ENCODE results near the gene LEPROT.
"Not testable (repeated sequence)": the region's sequence is repeated elsewhere in the genome, so short reads cannot be mapped to it uniquely, and the experiment has no call there.

The LEPROT gene

DNA sequence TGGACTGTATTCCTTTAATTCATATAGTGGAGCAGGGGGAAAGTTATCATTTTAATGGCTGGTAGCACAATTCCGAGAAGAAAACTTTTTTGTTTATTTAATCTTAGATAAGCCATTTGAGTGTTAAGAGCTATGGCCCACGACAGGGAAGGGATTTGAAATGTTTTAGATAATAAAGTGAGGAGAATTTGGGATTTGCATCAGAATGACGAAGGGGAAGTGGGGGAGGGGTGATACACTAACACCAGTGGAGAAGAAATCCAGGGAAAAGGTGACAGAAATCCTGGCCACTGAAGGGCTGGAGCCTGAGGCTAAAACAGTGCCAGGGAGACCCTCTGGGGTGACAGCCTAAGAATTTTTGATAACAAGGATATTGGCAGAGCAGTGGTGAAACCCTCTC is 21.0 kb downstream of the LEPROT start:
- DNase-seq: no peak

- DNase-seq: no peak
These were observed 22.0 kb downstream of the LEPROT start for GRCh38 chr1:65442442-65442841.

- no peak for DNase-seq
These were observed 23.2 kb downstream of the LEPROT start for GRCh38 chr1:65443647-65444046.

DNA sequence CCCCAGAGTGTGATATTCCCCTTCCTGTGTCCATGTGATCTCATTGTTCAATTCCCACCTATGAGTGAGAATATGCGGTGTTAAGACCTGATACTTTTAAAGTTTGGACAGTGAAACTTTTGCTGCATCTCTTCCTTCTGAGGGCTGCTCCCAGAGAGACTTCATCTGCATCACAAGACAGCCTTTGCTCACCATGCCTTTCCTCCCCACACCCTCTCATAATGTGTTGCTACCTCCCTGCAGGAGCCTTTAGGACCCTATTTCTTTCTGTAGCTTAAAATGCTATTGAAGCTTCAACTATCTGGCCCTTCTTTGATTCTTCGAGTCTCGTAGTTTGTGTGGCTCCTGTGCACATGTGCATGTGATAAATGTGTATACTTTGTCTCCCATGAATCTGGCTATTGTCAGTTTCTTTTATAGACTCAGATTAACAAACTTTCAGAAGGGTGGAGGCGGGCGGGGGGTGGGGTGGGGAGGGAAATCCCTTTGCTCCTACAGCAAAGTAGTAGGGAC is 23.7 kb downstream of the LEPROT start:
- DNase-seq: no peak

DNA sequence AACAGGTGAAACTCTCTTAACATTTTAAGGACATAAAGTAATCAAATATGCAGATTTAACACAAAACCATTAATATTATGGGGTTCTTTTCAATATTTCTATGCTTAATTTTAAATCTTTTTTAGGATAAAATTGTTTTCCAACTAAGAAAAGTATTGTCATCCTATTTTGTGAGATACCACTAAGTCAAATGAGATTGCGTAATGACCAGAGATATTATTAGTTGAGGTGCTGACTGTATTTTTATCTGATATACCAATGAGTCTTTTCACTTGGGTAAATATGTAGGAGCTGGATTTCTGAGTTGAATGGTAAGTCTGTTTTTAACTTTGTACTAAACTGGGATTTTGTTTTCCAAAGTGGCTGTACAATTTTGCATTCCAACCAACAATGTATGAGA is 25.4 kb downstream of the LEPROT start:
- no peak for DNase-seq

DNA sequence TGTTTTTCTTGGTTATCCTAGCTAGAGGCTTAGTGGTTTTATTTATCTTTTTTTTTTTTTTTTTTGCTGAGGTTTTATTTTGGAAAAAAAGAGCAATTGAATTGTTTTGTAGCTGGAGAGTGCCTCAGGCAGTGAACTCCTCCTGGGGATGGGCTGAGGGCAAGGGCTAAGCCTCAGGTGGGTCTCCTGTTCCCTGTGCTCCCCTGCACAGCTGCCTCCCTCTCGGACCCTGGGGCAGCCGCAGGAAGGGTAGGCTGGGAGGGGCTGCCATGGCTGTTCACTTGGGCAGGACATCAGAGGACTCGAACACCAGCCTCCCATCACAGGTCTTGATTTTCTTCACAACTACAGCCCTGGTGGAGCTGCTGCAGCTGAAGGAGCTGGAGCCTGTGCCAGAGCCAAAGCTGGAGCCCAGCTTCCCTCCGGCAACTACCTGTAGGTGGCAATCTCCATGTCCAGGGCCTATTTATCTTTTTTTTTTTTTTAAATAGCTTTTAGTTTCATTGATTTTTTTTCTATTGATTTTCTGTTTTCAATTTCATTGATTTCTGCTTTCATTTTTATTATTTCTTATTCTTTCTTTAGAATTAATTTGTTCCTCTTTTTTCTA is 28.9 kb downstream of the LEPROT start:
- DNase-seq: no peak

DNA sequence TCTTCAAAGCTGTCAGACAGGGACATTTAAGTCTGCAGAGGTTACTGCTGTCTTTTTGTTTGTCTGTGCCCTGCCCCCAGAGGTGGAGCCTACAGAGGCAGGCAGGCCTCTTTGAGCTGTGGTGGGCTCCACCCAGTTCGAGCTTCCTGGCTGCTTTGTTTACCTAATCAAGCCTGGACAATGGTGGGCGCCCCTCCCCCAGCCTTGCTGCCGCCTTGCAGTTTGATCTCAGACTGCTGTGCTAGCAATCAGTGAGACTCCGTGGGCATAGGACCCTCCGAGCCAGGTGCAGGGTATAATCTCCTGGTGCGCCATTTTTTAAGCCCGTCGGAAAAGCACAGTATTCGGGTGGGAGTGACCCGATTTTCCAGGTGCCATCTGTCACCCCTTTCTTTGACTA is 35.2 kb downstream of the LEPROT start:
- DNase-seq: not testable (repeated sequence)

DNA sequence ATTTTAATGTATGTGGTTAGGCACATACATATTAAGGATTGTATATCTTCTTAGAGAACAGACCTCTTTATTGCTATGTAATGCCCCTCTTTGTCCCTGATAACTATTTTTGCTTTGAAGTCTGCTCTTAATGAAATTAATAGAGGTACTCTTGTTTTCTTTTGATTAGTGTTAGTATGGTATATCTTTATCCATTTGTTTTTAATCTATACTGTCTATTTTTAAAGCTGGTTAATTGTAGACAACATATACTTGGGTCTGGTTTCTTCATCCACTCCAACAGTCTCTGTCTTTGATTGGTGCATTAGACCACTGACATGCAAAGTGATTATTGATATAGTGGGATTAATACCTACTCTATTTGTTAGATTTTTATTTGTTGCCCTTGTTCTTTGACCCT is 36.0 kb downstream of the LEPROT start:
- DNase-seq: no peak

DNA sequence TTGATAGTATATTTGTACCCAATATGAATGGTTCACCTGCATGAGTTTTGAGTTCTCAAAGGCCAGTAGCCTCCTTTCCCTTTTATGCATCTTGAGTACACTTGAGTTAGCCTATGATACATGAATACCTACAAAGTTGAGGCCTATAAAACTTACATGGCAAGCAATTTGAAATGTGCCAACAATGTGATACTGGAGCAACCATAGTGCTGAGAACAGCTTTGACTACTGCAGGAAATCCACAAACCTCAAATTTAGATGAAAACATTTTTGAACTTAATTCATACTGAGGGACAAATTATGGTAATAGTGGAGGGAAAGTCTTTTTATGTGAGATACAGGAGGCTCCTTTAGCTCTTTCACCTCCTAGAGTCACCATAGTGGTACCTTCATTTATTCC is 37.4 kb downstream of the LEPROT start:
- no peak for DNase-seq

GRCh38 chr1:65458730-65459396 is 38.4 kb downstream of the LEPROT start:
- DNase-seq: no peak

- DNase-seq: no peak
These were observed 38.9 kb downstream of the LEPROT start for GRCh38 chr1:65459397-65459768.

- DNase-seq: not testable (repeated sequence)
These were observed 45.4 kb downstream of the LEPROT start for GRCh38 chr1:65465837-65466236.

DNA sequence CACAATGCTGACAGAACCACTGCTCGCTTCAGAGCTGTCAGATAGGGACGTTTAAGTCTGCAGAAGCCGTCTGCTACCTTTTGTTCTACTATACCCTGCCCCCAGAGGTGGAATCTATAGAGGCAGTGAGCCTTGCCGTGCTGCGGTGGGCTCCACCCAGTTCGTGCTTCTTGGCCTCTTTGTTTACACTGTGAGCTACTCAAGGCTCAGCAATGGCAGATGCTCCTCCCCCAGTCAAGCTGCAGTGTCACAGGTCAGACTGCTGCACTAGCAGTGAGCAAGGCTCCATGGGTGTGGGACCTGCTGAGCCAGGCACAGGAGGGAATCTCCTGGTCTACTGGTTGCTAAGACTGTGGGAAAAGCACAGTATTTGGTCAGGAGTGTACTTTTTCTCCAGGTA is 47.1 kb downstream of the LEPROT start:
- DNase-seq: no peak

GRCh38 chr1:65469126-65469888 is 48.8 kb downstream of the LEPROT start:
- DNase-seq: no peak

DNA sequence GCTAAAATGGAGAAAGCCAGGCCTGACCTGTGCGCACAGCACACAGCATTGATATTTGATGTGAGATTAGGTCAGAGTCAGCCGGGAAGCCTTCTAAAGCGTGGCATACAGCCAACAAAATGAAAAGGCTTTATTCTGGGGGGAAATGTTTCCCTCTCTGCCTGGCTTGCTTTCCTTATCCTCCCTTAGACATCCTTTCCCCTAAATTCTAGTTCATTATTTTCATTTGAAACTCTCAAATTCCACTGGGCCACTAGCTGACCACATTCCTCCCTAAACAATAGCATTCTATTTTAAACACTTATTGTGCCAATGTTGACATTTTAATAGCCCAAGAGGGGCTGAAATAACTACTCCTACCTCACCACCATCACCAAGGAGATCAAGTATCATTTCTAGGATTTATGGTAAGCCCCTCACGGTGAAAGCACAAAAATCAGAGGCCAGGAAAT is 49.4 kb downstream of the LEPROT start:
- DNase-seq: no peak

DNA sequence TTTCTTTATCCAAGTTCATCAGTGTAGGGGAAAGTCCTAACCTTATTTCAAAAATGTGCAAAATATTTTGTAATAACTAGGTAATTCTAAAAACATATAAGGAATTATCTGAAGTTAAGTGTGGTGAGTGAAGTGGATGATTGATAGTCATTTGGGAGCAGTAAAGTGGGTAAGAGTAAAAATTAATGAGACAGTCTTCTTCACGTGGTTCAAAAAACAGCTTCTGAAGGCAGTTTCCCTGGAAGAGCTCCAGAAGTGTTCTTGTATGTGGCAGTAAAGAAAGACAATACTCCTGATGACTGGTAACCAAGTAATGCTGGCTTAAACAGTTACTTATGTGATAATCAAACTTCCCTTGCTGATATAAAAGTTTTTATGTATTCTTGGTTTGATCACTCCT is 50.3 kb downstream of the LEPROT start:
- DNase-seq: no peak

DNA sequence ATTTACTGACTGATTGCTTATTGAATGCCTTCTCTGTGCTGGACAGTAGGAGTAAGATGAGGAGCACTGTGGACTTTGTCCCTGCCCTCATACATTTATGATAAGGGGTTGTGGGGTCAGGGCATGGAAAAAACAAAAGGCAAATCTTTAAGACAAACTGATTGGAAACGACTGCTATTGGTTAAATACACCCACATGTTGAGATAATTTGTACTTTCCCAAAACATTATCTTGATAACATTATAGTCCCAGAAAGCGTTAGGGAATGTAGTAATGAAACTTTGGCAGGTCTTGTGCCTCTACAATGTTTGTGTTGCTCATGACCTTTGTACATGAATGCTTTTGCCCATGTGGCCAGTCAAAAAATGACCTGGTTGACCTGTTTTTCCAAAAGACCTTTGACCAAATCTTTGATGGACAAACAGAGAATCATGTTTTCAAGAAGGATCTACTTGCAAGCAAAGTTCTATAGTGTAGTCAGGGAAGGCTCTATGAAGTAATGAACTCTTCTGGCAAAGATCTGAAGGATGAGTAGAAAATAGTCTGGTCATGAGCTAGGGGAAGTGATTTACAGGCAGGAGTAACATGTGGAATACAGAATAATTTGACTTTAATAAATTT is 50.9 kb downstream of the LEPROT start:
- no peak for DNase-seq

- no peak for DNase-seq
These were observed 51.4 kb downstream of the LEPROT start for GRCh38 chr1:65471861-65472332.

GRCh38 chr1:65476327-65476726 is 55.9 kb downstream of the LEPROT start:
- DNase-seq: no peak

GRCh38 chr1:65477414-65478378 is 57.2 kb downstream of the LEPROT start:
- DNase-seq: no peak

GRCh38 chr1:65478379-65479026 is 58.0 kb downstream of the LEPROT start:
- no peak for DNase-seq
